Measurements from ENCODE around the gene TULP3. TPM values are rescaled to one million over a fixed set of nuclear protein-coding genes. Genes with fewer than 3 reads are reported as not detected.

The TULP3 gene
- total RNA-seq, 4 donors from 2014 or later = 20.1 to 32.3 (median 22.3) TPM

- intact Hi-C loops (cut with DNase I) = loop anchor here (5.0 kb wide), 1 partner anchor 74 kb away; no protein-coding TSS in a partner anchor
- DNase-seq = peak; percentile 80 to 81
- H3K36me3 ChIP-seq = no peaks in the 10 kb centered on the region
- H3K4me3 ChIP-seq (replicated peaks in 1 of 3) = peak overlapping the region; percentile 22 to 54 (median 35)
- H3K27me3 ChIP-seq = no peaks in the 10 kb centered on the region
- 0 to 2% methylated on average over 22 to 24 of the region's 48 CpGs for WGBS, 2 donors
- peaks cover 23 to 35% of the 10 kb centered on the region in 2 donors for H3K4me1 ChIP-seq
- no peaks in the 10 kb centered on the region for H3K9me3 ChIP-seq
- H3K27ac ChIP-seq = peak overlapping the region; percentile 73 to 92 (median 89)
- TF ChIP-seq CTCF (IDR thresholded peaks at IDR 0.05) (no peak), POLR2A (IDR thresholded peaks at IDR 0.05) (peak in 1 of 2 donors; percentile 53)
Observed at GRCh38 chr12:2958432-2959191, 67.9 kb downstream of the TULP3 start.

- peak; percentile 92 to 95 for DNase-seq
- 0% methylated on average over 1 to 10 of the region's 50 CpGs for WGBS, 2 donors
- peaks cover 23 to 37% of the 10 kb centered on the region in 2 donors for H3K4me1 ChIP-seq
- H3K9me3 ChIP-seq = no peaks in the 10 kb centered on the region
- H3K27ac ChIP-seq = peak within 1 kb of the TSS; percentile 88 to 92 (median 92)
- intact Hi-C loops (cut with DNase I) = loop anchor here (5.0 kb wide), 1 partner anchor 73 kb away; no protein-coding TSS in a partner anchor
- TF ChIP-seq CTCF (IDR thresholded peaks at IDR 0.05) (no peak), POLR2A (IDR thresholded peaks at IDR 0.05) (peak in 1 of 2 donors; percentile 79)
- H3K4me3 ChIP-seq (replicated peaks in 1 of 3) = peak within 1 kb of the TSS; percentile 38 to 75 (median 54)
- no peaks in the 10 kb centered on the region for H3K27me3 ChIP-seq
- no peaks in the 10 kb centered on the region for H3K36me3 ChIP-seq
Observed at GRCh38 chr12:2959192-2959504, 68.5 kb downstream of the TULP3 start, which contains the start of gene TEAD4. TEAD4 (plus strand) TSS chr12:2959397.

GRCh38 chr12:2959505-2960389, 69.1 kb downstream of the TULP3 start:
- DNase-seq = peak; percentile 66 to 68
- H3K9me3 ChIP-seq = no peaks in the 10 kb centered on the region
- TF ChIP-seq CTCF (IDR thresholded peaks at IDR 0.05) (no peak), POLR2A (IDR thresholded peaks at IDR 0.05) (peak; percentile 3 to 11)
- H3K4me1 ChIP-seq = peaks cover 23 to 37% of the 10 kb centered on the region in 2 donors
- intact Hi-C loops (cut with DNase I) = loop anchor here (5.0 kb wide), 1 partner anchor 73 kb away; no protein-coding TSS in a partner anchor
- no peaks in the 10 kb centered on the region for H3K27me3 ChIP-seq
- peak overlapping the region; percentile 38 to 75 (median 54) for H3K4me3 ChIP-seq (replicated peaks in 1 of 3)
- WGBS, 2 donors = 3 to 7% methylated on average over 19 to 68 of the region's 104 CpGs
- H3K36me3 ChIP-seq = no peaks in the 10 kb centered on the region
- peak overlapping the region; percentile 80 to 92 (median 88) for H3K27ac ChIP-seq

- WGBS, 2 donors = 21 to 28% methylated on average over 13 to 18 of the region's 18 CpGs
- intact Hi-C loops (cut with DNase I) = no loop called here
Observed at GRCh38 chr12:2960390-2960956, 69.8 kb downstream of the TULP3 start.

More at GRCh38 chr12:2960390-2960956, 69.8 kb downstream of the TULP3 start:
- peak overlapping the region; percentile 6 to 92 (median 80) for H3K27ac ChIP-seq
- no peaks in the 10 kb centered on the region for H3K27me3 ChIP-seq
- peaks cover 23 to 37% of the 10 kb centered on the region in 2 donors for H3K4me1 ChIP-seq
- no peaks in the 10 kb centered on the region for H3K9me3 ChIP-seq
- peak; percentile 46 to 47 for DNase-seq
- TF ChIP-seq POLR2A (IDR thresholded peaks at IDR 0.05) = no peak
- TF ChIP-seq CTCF (IDR thresholded peaks at IDR 0.05) = no peak
- no peaks in the 10 kb centered on the region for H3K36me3 ChIP-seq
- H3K4me3 ChIP-seq (replicated peaks in 1 of 3) = peak overlapping the region; percentile 0 to 54 (median 38)
